ENCODE results near the gene COL24A1.

The COL24A1 gene

DNA sequence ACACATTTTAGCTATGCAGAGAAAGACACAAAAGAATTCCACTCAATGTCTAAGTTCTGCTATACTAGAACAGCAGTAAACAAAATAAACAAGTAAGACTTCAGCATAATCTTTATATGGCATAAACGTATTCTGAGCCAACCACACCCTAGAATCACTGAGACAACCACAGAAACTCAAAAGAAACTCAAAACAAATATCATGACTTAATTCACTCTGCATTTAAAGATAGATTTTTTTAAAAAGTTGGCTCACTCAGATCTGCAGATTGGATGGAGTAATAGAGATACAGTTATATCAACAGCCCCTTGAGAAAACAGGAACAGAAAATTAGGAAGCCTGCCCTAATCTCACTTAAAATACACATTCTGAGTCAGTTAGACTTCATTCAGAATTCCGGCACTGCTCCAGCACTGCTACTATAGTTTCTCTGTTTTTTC, 95.0 kb downstream of the COL24A1 start:
- H3K4me1 ChIP-seq (ENCODE audit: control insufficient read depth, low read length) = peaks cover 6% of the 10 kb centered on the region
- no peaks in the 10 kb centered on the region for H3K27me3 ChIP-seq (ENCODE audit: control insufficient read depth, low read length)
- H4K20me1 ChIP-seq (ENCODE audit: control insufficient read depth, insufficient read depth, low read depth, low read length) = no peaks in the 10 kb centered on the region
- no peak for TF ChIP-seq EZH2phosphoT487 (IDR thresholded peaks at IDR 0.05; ENCODE audit: borderline replicate concordance, low read length)
- TF ChIP-seq, protein P1, sequence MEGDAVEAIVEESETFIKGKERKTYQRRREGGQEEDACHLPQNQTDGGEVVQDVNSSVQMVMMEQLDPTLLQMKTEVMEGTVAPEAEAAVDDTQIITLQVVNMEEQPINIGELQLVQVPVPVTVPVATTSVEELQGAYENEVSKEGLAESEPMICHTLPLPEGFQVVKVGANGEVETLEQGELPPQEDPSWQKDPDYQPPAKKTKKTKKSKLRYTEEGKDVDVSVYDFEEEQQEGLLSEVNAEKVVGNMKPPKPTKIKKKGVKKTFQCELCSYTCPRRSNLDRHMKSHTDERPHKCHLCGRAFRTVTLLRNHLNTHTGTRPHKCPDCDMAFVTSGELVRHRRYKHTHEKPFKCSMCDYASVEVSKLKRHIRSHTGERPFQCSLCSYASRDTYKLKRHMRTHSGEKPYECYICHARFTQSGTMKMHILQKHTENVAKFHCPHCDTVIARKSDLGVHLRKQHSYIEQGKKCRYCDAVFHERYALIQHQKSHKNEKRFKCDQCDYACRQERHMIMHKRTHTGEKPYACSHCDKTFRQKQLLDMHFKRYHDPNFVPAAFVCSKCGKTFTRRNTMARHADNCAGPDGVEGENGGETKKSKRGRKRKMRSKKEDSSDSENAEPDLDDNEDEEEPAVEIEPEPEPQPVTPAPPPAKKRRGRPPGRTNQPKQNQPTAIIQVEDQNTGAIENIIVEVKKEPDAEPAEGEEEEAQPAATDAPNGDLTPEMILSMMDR (IDR thresholded peaks at IDR 0.05; ENCODE audit: low read depth, low read length, poor library complexity, severe bottlenecking) = no peak
- no peaks in the 10 kb centered on the region for H3K36me3 ChIP-seq (ENCODE audit: control insufficient read depth, low read length)
- H3K9me2 ChIP-seq (replicated peaks; ENCODE audit: control insufficient read depth, low read length) = no peaks in the 10 kb centered on the region
- H3K27ac ChIP-seq (ENCODE audit: low read depth, low read length) = no peak overlapping the region
- H3F3A ChIP-seq (ENCODE audit: control insufficient read depth, insufficient read depth) = no peaks in the 10 kb centered on the region
- H3K9me3 ChIP-seq (ENCODE audit: control insufficient read depth, insufficient read depth, low read length) = no peaks in the 10 kb centered on the region
- no peak overlapping the region for H3K4me2 ChIP-seq (ENCODE audit: low read length)
- H3K79me2 ChIP-seq (ENCODE audit: control insufficient read depth, low read length) = no peaks in the 10 kb centered on the region
- H3K4me3 ChIP-seq (ENCODE audit: low read length) = no peak overlapping the region

GRCh38 chr1:86054396-86054795, 102.2 kb downstream of the COL24A1 start:
- Histone ChIP-seq H4K20me1 (ENCODE audit: control insufficient read depth, insufficient read depth, low read depth, low read length) (no peaks in the 10 kb centered on the region), H3K4me2 (ENCODE audit: low read length) (no peak overlapping the region), H3K4me3 (ENCODE audit: low read length) (no peak overlapping the region), H3K79me2 (ENCODE audit: control insufficient read depth, low read length) (no peaks in the 10 kb centered on the region), H3K36me3 (ENCODE audit: control insufficient read depth, low read length) (no peaks in the 10 kb centered on the region), H3K27me3 (ENCODE audit: control insufficient read depth, low read length) (no peaks in the 10 kb centered on the region), H3K4me1 (ENCODE audit: control insufficient read depth, low read length) (no peaks in the 10 kb centered on the region), H3F3A (ENCODE audit: control insufficient read depth, insufficient read depth) (no peaks in the 10 kb centered on the region), H3K9me3 (ENCODE audit: control insufficient read depth, insufficient read depth, low read length) (no peaks in the 10 kb centered on the region), H3K27ac (ENCODE audit: low read depth, low read length) (no peak overlapping the region), H3K9me2 (replicated peaks; ENCODE audit: control insufficient read depth, low read length) (no peaks in the 10 kb centered on the region)
- TF ChIP-seq EZH2phosphoT487 (IDR thresholded peaks at IDR 0.05; ENCODE audit: borderline replicate concordance, low read length) = no peak
- TF ChIP-seq, protein P1 (IDR thresholded peaks at IDR 0.05; ENCODE audit: low read depth, low read length, poor library complexity, severe bottlenecking) = no peak

- H3K27me3 ChIP-seq (ENCODE audit: control insufficient read depth, low read length) = no peaks in the 10 kb centered on the region
- no peak overlapping the region for H3K4me2 ChIP-seq (ENCODE audit: low read length)
- H3K9me2 ChIP-seq (replicated peaks; ENCODE audit: control insufficient read depth, low read length) = no peaks in the 10 kb centered on the region
- no peaks in the 10 kb centered on the region for H3K9me3 ChIP-seq (ENCODE audit: control insufficient read depth, insufficient read depth, low read length)
- no peak overlapping the region for H3K27ac ChIP-seq (ENCODE audit: low read depth, low read length)
- no peaks in the 10 kb centered on the region for H3K4me1 ChIP-seq (ENCODE audit: control insufficient read depth, low read length)
- no peaks in the 10 kb centered on the region for H3F3A ChIP-seq (ENCODE audit: control insufficient read depth, insufficient read depth)
- H3K79me2 ChIP-seq (ENCODE audit: control insufficient read depth, low read length) = no peaks in the 10 kb centered on the region
- TF ChIP-seq EZH2phosphoT487 (IDR thresholded peaks at IDR 0.05; ENCODE audit: borderline replicate concordance, low read length) = no peak
- H4K20me1 ChIP-seq (ENCODE audit: control insufficient read depth, insufficient read depth, low read depth, low read length) = no peaks in the 10 kb centered on the region
- no peak overlapping the region for H3K4me3 ChIP-seq (ENCODE audit: low read length)
- H3K36me3 ChIP-seq (ENCODE audit: control insufficient read depth, low read length) = no peaks in the 10 kb centered on the region
These were observed 103.4 kb downstream of the COL24A1 start for GRCh38 chr1:86052948-86053698.

- Histone ChIP-seq H4K20me1 (ENCODE audit: control insufficient read depth, insufficient read depth, low read depth, low read length) (no peaks in the 10 kb centered on the region), H3K4me2 (ENCODE audit: low read length) (no peak overlapping the region), H3K27me3 (ENCODE audit: control insufficient read depth, low read length) (no peaks in the 10 kb centered on the region), H3K36me3 (ENCODE audit: control insufficient read depth, low read length) (no peaks in the 10 kb centered on the region), H3K27ac (ENCODE audit: low read depth, low read length) (no peak overlapping the region), H3K4me1 (ENCODE audit: control insufficient read depth, low read length) (no peaks in the 10 kb centered on the region), H3F3A (ENCODE audit: control insufficient read depth, insufficient read depth) (no peaks in the 10 kb centered on the region), H3K79me2 (ENCODE audit: control insufficient read depth, low read length) (no peaks in the 10 kb centered on the region), H3K9me3 (ENCODE audit: control insufficient read depth, insufficient read depth, low read length) (no peaks in the 10 kb centered on the region), H3K4me3 (ENCODE audit: low read length) (no peak overlapping the region), H3K9me2 (replicated peaks; ENCODE audit: control insufficient read depth, low read length) (no peaks in the 10 kb centered on the region)
- TF ChIP-seq, protein P1 (IDR thresholded peaks at IDR 0.05; ENCODE audit: low read depth, low read length, poor library complexity, severe bottlenecking) = no peak
These were observed 121.5 kb downstream of the COL24A1 start for GRCh38 chr1:86035101-86035500.

Data from DOHH2 (cell line).